ENCODE measurements around the gene HVCN1. TPM values are rescaled to one million over a fixed set of nuclear protein-coding genes. Genes with fewer than 3 reads are reported as not detected.

Gene HVCN1
- total RNA-seq, 1 donor from 2014 or later = 29.2 TPM

GRCh38 chr12:110640275-110641025 lies 48.5 kb downstream of the HVCN1 start:
- H3K9me3 ChIP-seq = no peaks in the 10 kb centered on the region
- no peaks in the 10 kb centered on the region for H3K4me1 ChIP-seq
- no peaks in the 10 kb centered on the region for H3K27me3 ChIP-seq (ENCODE audit: low read depth)
- H3K36me3 ChIP-seq = peaks cover 17% of the 10 kb centered on the region
- no peak for TF ChIP-seq CTCF (IDR thresholded peaks at IDR 0.05)
- no peak overlapping the region for H3K4me3 ChIP-seq
- H3K27ac ChIP-seq = no peak overlapping the region
- ATAC-seq (peak in 1 of 2 donors; percentile 31), DNase-seq (no peak)
- intact Hi-C loops (cut with DNase I) = no loop called here

- H3K27ac ChIP-seq = no peak overlapping the region
- H3K9me3 ChIP-seq = no peaks in the 10 kb centered on the region
- intact Hi-C loops (cut with DNase I) = no loop called here
- DNase-seq (no peak), ATAC-seq (no peak)
- no peak for TF ChIP-seq CTCF (IDR thresholded peaks at IDR 0.05)
- H3K4me1 ChIP-seq = no peaks in the 10 kb centered on the region
- H3K36me3 ChIP-seq = peaks cover 16% of the 10 kb centered on the region
- H3K4me3 ChIP-seq = no peak overlapping the region
- H3K27me3 ChIP-seq (ENCODE audit: low read depth) = no peaks in the 10 kb centered on the region
These were observed 49.4 kb downstream of the HVCN1 start for GRCh38 chr12:110639336-110640141.

GRCh38 chr12:110638796-110639195 lies 50.1 kb downstream of the HVCN1 start:
- TF ChIP-seq CTCF (IDR thresholded peaks at IDR 0.05) = no peak
- H3K27me3 ChIP-seq (ENCODE audit: low read depth) = no peaks in the 10 kb centered on the region
- H3K4me1 ChIP-seq = no peaks in the 10 kb centered on the region
- no peaks in the 10 kb centered on the region for H3K9me3 ChIP-seq
- ATAC-seq = no peak
- DNase-seq = no peak
- no peak overlapping the region for H3K27ac ChIP-seq
- H3K36me3 ChIP-seq = peaks cover 16% of the 10 kb centered on the region
- H3K4me3 ChIP-seq = no peak overlapping the region
- intact Hi-C loops (cut with DNase I) = no loop called here

- DNase-seq = no peak
- TF ChIP-seq CTCF (IDR thresholded peaks at IDR 0.05) = no peak
- Histone ChIP-seq H3K27ac (no peak overlapping the region), H3K4me3 (no peak overlapping the region), H3K9me3 (no peaks in the 10 kb centered on the region), H3K36me3 (peaks cover 16% of the 10 kb centered on the region), H3K4me1 (no peaks in the 10 kb centered on the region), H3K27me3 (ENCODE audit: low read depth) (no peaks in the 10 kb centered on the region)
- intact Hi-C loops (cut with DNase I) = no loop called here
- no peak for ATAC-seq
These were observed 51.0 kb downstream of the HVCN1 start for GRCh38 chr12:110637869-110638441.

GRCh38 chr12:110636516-110636915 lies 52.4 kb downstream of the HVCN1 start:
- peaks cover 13% of the 10 kb centered on the region for H3K36me3 ChIP-seq
- intact Hi-C loops (cut with DNase I) = no loop called here
- no peak for TF ChIP-seq CTCF (IDR thresholded peaks at IDR 0.05)
- H3K4me3 ChIP-seq = no peak overlapping the region
- no peaks in the 10 kb centered on the region for H3K9me3 ChIP-seq
- H3K27me3 ChIP-seq (ENCODE audit: low read depth) = no peaks in the 10 kb centered on the region
- H3K27ac ChIP-seq = no peak overlapping the region
- ATAC-seq = no peak
- no peaks in the 10 kb centered on the region for H3K4me1 ChIP-seq
- no peak for DNase-seq
